ENCODE results near the gene KRT31. TPM values are rescaled to one million over a fixed set of nuclear protein-coding genes. Genes with fewer than 3 reads are reported as not detected.
A peak's percentile ranks its signal among the peaks of the same experiment; 100 is the strongest.

KRT31 gene
- total and polyA plus RNA-seq, 2 of the 13 experiments (the other 11 are each of a cell fraction or from before 2014, with no cell fraction given): 0.05 TPM; not detected in 1

GRCh38 chr17:41415833-41416335 lies 18.5 kb upstream of the KRT31 start (continued):
- TF ChIP-seq ZNF34 (CRISPR knock-in tag; IDR thresholded peaks at IDR 0.05; ENCODE audit: borderline replicate concordance) (no peak), ZMYM2 (CRISPR knock-in tag; IDR thresholded peaks at IDR 0.05) (peak; percentile 78), AKNA (CRISPR knock-in tag; IDR thresholded peaks at IDR 0.05; ENCODE audit: borderline replicate concordance) (0 out of 2 replicates have a peak, but pooled peaks have one; percentile 19), ZFP36L1 (CRISPR knock-in tag; IDR thresholded peaks at IDR 0.05) (peak; percentile 64; the same call in 1 of the 2 replicates), MAX (IDR thresholded peaks at IDR 0.05) (no peak), TCF12 (IDR thresholded peaks at IDR 0.05) (no peak), TCF12 (CRISPR knock-in tag; IDR thresholded peaks at IDR 0.05) (peak; percentile 67; the same call in 1 of the 2 replicates), ZNF720 (CRISPR knock-in tag; IDR thresholded peaks at IDR 0.05) (no peak), HMGXB3 (CRISPR knock-in tag; IDR thresholded peaks at IDR 0.05; ENCODE audit: borderline replicate concordance) (peak; percentile 39; the same call in 1 of the 2 replicates), ZFP91 (CRISPR knock-in tag; IDR thresholded peaks at IDR 0.05; ENCODE audit: borderline replicate concordance) (no peak), RXRB (CRISPR knock-in tag; IDR thresholded peaks at IDR 0.05; ENCODE audit: borderline replicate concordance) (peak; percentile 90), ARID4A (CRISPR knock-in tag; IDR thresholded peaks at IDR 0.05; ENCODE audit: borderline replicate concordance) (peak; percentile 30; the same call in 1 of the 2 replicates), ZNF572 (CRISPR knock-in tag; IDR thresholded peaks at IDR 0.05) (no peak)
